CD4-positive, alpha-beta T cell (primary cell): Measurements from ENCODE around the gene APOA5. TPM values are rescaled to one million over a fixed set of nuclear protein-coding genes. Genes with fewer than 3 reads are reported as not detected.
"Not testable (repeated sequence)": the region's sequence is repeated elsewhere in the genome, so short reads cannot be mapped to it uniquely, and the experiment has no call there.

Experiments used
- ATAC-seq: fragments of 200-7000 bp; cut with Tn5 transposase; one replicate; pipeline ENCODE4 v1.10.0; 2022; ENCODE audit warnings: mild to moderate bottlenecking; ENCODE audit not compliant: poor library complexity
- CTCF ChIA-PET: fragments of 350-600 bp; sonication (Branson Sonifier 250); formaldehyde crosslinking; loops from one replicate; lab custom pipeline; 2021; ENCODE audit warnings: antibody characterized with exemption, inconsistent platforms; lab: Charles Lee
- POLR2A ChIA-PET: fragments of 350-600 bp; sonication (Branson Sonifier 250); formaldehyde crosslinking; loops from one replicate; lab custom pipeline; 2021; ENCODE audit warnings: antibody characterized with exemption, inconsistent platforms; lab: Charles Lee
- DNase-seq, 14 experiments: peaks; one replicate each; pipeline ENCODE4 v3.0.0-alpha.2; 2013 to 2020; ENCODE audit warnings: mixed read lengths in 2 of 14
- H3K27ac ChIP-seq, 2 donors: one replicate each; pipeline versions ENCODE4 v1.5.1 to v1.7.0; 2013; ENCODE audit warnings: low read length in 2 of 2, low read depth in 1 of 2, mild to moderate bottlenecking in 1 of 2
- H3K27me3 ChIP-seq, 2 experiments: 1 replicate in 1 of 2; 2 replicates in 1 of 2; pipeline versions ENCODE4 v1.6.1 to v1.7.0; 2013; ENCODE audit warnings: low read length in 2 of 2, control low read depth in 1 of 2, mild to moderate bottlenecking in 1 of 2, moderate library complexity in 1 of 2; ENCODE audit not compliant: insufficient read depth in 2 of 2, control insufficient read depth in 1 of 2
- H3K36me3 ChIP-seq: one replicate; pipeline ENCODE4 v1.6.1; 2013; ENCODE audit warnings: low read length, control low read depth; ENCODE audit not compliant: insufficient read depth
- H3K4me1 ChIP-seq: one replicate; pipeline ENCODE4 v1.6.1; 2013; ENCODE audit warnings: low read length, control low read depth; ENCODE audit not compliant: insufficient read depth
- H3K4me3 ChIP-seq: one replicate; pipeline ENCODE4 v1.5.1; 2013; ENCODE audit warnings: mild to moderate bottlenecking, low read length, moderate library complexity
- H3K9me3 ChIP-seq, 2 experiments: 1 replicate in 1 of 2; 2 replicates in 1 of 2; pipeline versions ENCODE4 v1.6.1 to v1.7.0; 2013; ENCODE audit warnings: low read length in 2 of 2, mild to moderate bottlenecking in 2 of 2, control low read depth in 1 of 2, moderate library complexity in 1 of 2; ENCODE audit not compliant: control insufficient read depth in 1 of 2, insufficient read depth in 1 of 2
- H3K27ac Mint-ChIP-seq: one replicate; pipeline ENCODE4 v1.8.0; 2020; ENCODE audit warnings: mixed read lengths
- H3K27me3 Mint-ChIP-seq: one replicate; pipeline ENCODE4 v1.8.0; 2021; ENCODE audit warnings: mixed read lengths
- H3K36me3 Mint-ChIP-seq: one replicate; pipeline ENCODE4 v1.8.0; 2021; ENCODE audit warnings: low read depth, mixed read lengths
- H3K4me1 Mint-ChIP-seq: one replicate; pipeline ENCODE4 v1.8.0; 2021; ENCODE audit warnings: low read depth, mixed read lengths
- H3K4me3 Mint-ChIP-seq: one replicate; pipeline ENCODE4 v1.8.0; 2020; ENCODE audit warnings: mild to moderate bottlenecking, mixed read lengths
- H3K9me3 Mint-ChIP-seq: one replicate; pipeline ENCODE4 v1.8.0; 2020; ENCODE audit warnings: mixed read lengths
- intact Hi-C, 2 experiments: fragments of 100-400 bp; cut with DNase I in 1 of 2; cut with micrococcal nuclease in 1 of 2; formaldehyde crosslinking; loops; one replicate each; pipeline versions ENCODE4 v1.15.1 to v1.9.0; 2023 to 2025; cut with DNase I, micrococcal nuclease
- total RNA-seq, 174 experiments: library from RNA in 2 of 174; stranded (reverse) in 2 of 174; gene quantifications; one replicate each; pipeline ENCODE4 v1.2.3 and lab custom pipeline; 2021 to 2026
- TF ChIP-seq, protein P1 (sequence below): fragments of 200-600 bp; IDR thresholded peaks from one replicate; pipeline ENCODE4 v1.8.0; 2022; ENCODE audit warnings: antibody characterized with exemption, mild to moderate bottlenecking

Gene APOA5
- total RNA-seq, 2 experiments from 2014 or later = not detected

DNA sequence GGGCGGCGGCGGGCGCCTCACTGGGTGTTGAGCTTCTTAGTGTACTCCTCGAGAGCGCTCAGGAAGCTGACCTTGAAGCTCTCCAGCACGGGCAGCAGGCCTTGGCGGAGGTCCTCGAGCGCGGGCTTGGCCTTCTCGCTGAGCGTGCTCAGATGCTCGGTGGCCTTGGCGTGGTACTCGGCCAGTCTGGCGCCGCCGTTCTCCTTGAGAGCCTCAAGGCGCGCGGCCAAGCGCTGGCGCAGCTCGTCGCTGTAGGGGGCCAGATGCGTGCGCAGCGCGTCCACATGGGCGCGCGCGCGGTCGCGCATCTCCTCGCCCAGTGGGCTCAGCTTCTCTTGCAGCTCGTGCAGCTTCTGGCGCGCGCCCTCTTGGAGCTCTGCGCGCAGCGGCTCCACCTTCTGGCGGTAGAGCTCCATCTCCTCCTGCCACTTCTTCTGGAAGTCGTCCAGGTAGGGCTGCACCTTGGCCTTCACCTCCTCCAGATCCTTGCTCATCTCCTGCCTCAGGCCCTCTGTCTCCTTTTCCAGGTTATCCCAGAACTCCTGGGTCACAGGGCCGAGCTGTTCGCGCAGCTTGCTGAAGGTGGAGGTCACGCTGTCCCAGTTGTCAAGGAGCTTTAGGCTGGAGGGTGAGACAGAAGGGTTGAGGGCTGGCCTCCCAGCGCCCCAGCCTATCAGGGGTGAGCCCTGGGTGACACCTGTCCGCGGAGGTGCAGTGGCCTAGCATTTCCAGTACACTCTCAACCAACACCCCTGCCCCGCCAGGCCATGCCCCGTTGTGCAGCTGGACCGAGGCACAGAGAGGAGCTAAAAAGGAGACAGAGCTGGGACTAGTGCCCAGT lies 44.3 kb upstream of the APOA5 start:
- no peaks in the 10 kb centered on the region for H3K27me3 Mint-ChIP-seq
- H3K27ac Mint-ChIP-seq = peak overlapping the region; percentile 58
- H3K4me3 Mint-ChIP-seq = peak overlapping the region; percentile 84
- DNase-seq (peak; percentile 69 to 92 (median 78)), ATAC-seq (peak; percentile 97)
- H3K36me3 ChIP-seq = no peaks in the 10 kb centered on the region
- H3K9me3 ChIP-seq = no peaks in the 10 kb centered on the region
- H3K27me3 ChIP-seq = no peaks in the 10 kb centered on the region
- H3K27ac ChIP-seq = no peak overlapping the region
- no peaks in the 10 kb centered on the region for H3K9me3 Mint-ChIP-seq
- CTCF ChIA-PET = interaction anchor here (0.6 to 1.6 kb wide), 16 partner anchors 14 to 390 kb away, joined by 3 to 11 read pairs (median 4); partner anchors contain the start of genes APOA4, APOA5 and ZPR1
- H3K36me3 Mint-ChIP-seq = no peaks in the 10 kb centered on the region
- H3K4me1 ChIP-seq = peaks cover 18% of the 10 kb centered on the region
- H3K4me3 ChIP-seq = peak overlapping the region; percentile 63
- intact Hi-C loops = loop anchor here (1.0 to 5.0 kb wide), 3 partner anchors 15 to 104 kb away; partner anchors contain the start of gene APOA5 (in 2 of the 2)
- POLR2A ChIA-PET = interaction anchor here (0.6 to 2.8 kb wide), 19 partner anchors 9 to 400 kb away, joined by 3 to 76 read pairs (median 4); partner anchors contain the start of genes APOA5, BUD13, PAFAH1B2 and PCSK7
- H3K4me1 Mint-ChIP-seq = peaks cover 12% of the 10 kb centered on the region
- TF ChIP-seq, protein P1, sequence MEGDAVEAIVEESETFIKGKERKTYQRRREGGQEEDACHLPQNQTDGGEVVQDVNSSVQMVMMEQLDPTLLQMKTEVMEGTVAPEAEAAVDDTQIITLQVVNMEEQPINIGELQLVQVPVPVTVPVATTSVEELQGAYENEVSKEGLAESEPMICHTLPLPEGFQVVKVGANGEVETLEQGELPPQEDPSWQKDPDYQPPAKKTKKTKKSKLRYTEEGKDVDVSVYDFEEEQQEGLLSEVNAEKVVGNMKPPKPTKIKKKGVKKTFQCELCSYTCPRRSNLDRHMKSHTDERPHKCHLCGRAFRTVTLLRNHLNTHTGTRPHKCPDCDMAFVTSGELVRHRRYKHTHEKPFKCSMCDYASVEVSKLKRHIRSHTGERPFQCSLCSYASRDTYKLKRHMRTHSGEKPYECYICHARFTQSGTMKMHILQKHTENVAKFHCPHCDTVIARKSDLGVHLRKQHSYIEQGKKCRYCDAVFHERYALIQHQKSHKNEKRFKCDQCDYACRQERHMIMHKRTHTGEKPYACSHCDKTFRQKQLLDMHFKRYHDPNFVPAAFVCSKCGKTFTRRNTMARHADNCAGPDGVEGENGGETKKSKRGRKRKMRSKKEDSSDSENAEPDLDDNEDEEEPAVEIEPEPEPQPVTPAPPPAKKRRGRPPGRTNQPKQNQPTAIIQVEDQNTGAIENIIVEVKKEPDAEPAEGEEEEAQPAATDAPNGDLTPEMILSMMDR = peak; percentile 70

DNA sequence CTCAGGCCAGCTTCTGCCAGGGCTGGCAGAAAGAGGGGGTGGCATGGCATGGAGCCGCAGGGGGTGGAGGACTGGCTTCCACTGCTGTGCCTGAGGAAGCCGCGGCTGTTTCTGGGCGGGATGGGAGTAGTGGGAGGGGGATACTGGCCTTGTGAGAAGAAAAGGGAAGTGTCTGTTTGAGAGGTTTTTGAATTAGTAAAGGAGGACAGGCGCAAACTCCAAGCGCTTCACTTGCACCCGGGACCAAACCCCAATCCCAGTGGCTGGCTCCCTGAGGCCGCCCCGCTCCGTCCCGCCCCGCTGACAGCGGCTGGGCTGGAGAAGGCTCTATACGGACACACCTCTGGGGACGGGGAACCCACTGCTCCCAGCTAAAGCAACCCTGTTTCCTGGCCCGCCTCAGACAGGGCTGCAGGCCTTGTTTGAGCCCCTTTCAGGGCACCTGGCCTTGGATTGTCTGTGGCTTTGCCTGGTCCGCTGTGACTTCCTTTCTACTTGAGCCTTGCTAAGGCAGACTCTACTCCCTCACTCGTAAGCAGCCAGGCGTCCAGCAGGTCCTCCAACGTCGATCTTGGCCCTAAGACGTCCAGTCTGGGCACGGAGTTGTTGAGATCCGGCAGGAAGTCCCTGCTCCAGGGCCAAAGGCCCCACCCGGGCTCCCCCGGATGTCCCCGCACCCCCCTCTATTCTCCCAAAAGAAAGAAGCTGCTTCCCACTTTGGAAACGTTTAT lies 43.5 kb upstream of the APOA5 start:
- Histone ChIP-seq H3K27me3 (no peaks in the 10 kb centered on the region), H3K4me3 (peak overlapping the region; percentile 63), H3K36me3 (no peaks in the 10 kb centered on the region), H3K9me3 (no peaks in the 10 kb centered on the region), H3K4me1 (peaks cover 18% of the 10 kb centered on the region), H3K27ac (no peak overlapping the region)
- no peak overlapping the region for H3K27ac Mint-ChIP-seq
- ATAC-seq (no peak), DNase-seq (no peak)
- CTCF ChIA-PET = interaction anchor here (0.6 to 1.6 kb wide), 14 partner anchors 12 to 391 kb away, joined by 3 to 11 read pairs (median 5); partner anchors contain the start of genes APOA4 and APOA5
- H3K9me3 Mint-ChIP-seq = no peaks in the 10 kb centered on the region
- peak overlapping the region; percentile 84 for H3K4me3 Mint-ChIP-seq
- H3K4me1 Mint-ChIP-seq = peaks cover 12% of the 10 kb centered on the region
- intact Hi-C loops = loop anchor here in 1 of 2 experiments (5.0 kb wide), 1 partner anchor 103 kb away; no protein-coding TSS in a partner anchor
- TF ChIP-seq, protein P1 = no peak
- no peaks in the 10 kb centered on the region for H3K36me3 Mint-ChIP-seq
- POLR2A ChIA-PET = interaction anchor here (0.6 to 2.8 kb wide), 18 partner anchors 8 to 396 kb away, joined by 3 to 76 read pairs (median 4); partner anchors contain the start of genes APOA5, BUD13, PAFAH1B2 and PCSK7
- H3K27me3 Mint-ChIP-seq = no peaks in the 10 kb centered on the region

DNA sequence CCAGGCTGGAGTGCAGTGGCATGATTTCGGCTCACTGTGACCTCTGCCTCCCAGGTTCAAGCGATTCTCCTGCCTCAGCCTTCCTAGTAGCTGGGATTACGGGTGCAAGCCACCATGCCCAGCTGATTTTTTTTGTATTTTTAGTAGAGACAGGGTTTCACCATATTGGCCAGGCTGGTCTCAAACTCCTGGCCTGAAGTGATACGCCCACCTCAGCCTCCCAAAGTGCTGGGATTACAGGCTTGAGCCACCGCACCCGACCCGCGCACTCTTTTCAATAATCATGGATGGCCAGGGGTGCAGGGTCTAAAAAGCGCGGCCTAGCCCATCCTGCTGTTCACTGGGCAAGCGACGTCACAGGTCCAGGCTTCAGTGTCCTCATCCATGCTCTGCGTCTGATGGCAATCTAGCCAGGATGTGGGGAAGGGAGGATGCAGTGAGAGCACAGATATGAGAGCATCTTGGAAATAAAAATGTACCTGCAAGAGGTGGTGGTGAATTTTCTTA lies 42.9 kb upstream of the APOA5 start:
- H3K4me1 Mint-ChIP-seq = peaks cover 12% of the 10 kb centered on the region
- H3K27me3 Mint-ChIP-seq, DNase-seq, H3K27ac Mint-ChIP-seq, H3K36me3 ChIP-seq, H3K27me3 ChIP-seq, ATAC-seq, H3K4me3 ChIP-seq, H3K36me3 Mint-ChIP-seq, H3K27ac ChIP-seq, H3K9me3 ChIP-seq, H3K9me3 Mint-ChIP-seq: not testable (repeated sequence)
- intact Hi-C loops = loop anchor here in 1 of 2 experiments (5.0 kb wide), 1 partner anchor 102 kb away; no protein-coding TSS in a partner anchor
- H3K4me3 Mint-ChIP-seq = peak overlapping the region; percentile 68
- H3K4me1 ChIP-seq = peaks cover 18% of the 10 kb centered on the region
- POLR2A ChIA-PET = interaction anchor here (1.8 to 2.3 kb wide), 3 partner anchors 19 to 47 kb away, joined by 8 to 20 read pairs (median 18); partner anchors contain the start of genes APOA5 and ZPR1
- CTCF ChIA-PET = interaction anchor here (0.6 to 0.7 kb wide), 2 partner anchors 12 to 342 kb away, joined by 3 read pairs; partner anchors contain the start of gene APOA4
